ENCODE results near the gene GPNMB.
A peak's percentile ranks its signal among the peaks of the same experiment; 100 is the strongest.

GPNMB gene

GRCh38 chr7:23298885-23299769 lies 52.6 kb downstream of the GPNMB start, which contains the start of gene MALSU1:
Gene MALSU1 (plus strand): TSS chr7:23299339. CDS start chr7:23299353, 14 bp downstream.
- H3K36me3 ChIP-seq (ENCODE audit: insufficient read depth, low read length), result no peaks in the 10 kb centered on the region
- H3K9me3 ChIP-seq (ENCODE audit: insufficient read depth, low read depth, low read length), result no peaks in the 10 kb centered on the region
- no peak for TF ChIP-seq EZH2phosphoT487 (IDR thresholded peaks at IDR 0.05; ENCODE audit: borderline replicate concordance)
- TF ChIP-seq CTCF (conservative IDR thresholded peaks at IDR 0.05; ENCODE audit: low read length), result no peak
- peaks cover 48% of the 10 kb centered on the region for H3K79me2 ChIP-seq (ENCODE audit: insufficient read depth, low read length)
- H3K27me3 ChIP-seq (ENCODE audit: insufficient read depth, low read length, poor library complexity, severe bottlenecking), result peaks cover 42% of the 10 kb centered on the region
- H4K20me1 ChIP-seq (ENCODE audit: insufficient read depth, low read length, poor library complexity, severe bottlenecking), result peaks cover 20% of the 10 kb centered on the region
- H2AFZ ChIP-seq (ENCODE audit: low read length), result peak within 1 kb of the TSS; percentile 94
- no peaks in the 10 kb centered on the region for H3F3A ChIP-seq (ENCODE audit: low read depth)
- peak within 1 kb of the TSS; percentile 86 for H3K9ac ChIP-seq (ENCODE audit: low read depth, low read length, poor library complexity, severe bottlenecking)
- peak within 1 kb of the TSS; percentile 96 for H3K4me2 ChIP-seq (ENCODE audit: low read depth, low read length, poor library complexity, severe bottlenecking)
- H3K4me3 ChIP-seq (ENCODE audit: low read length, poor library complexity, severe bottlenecking), result peak within 1 kb of the TSS; percentile 98
- H3K9me2 ChIP-seq (replicated peaks; ENCODE audit: low read depth, low read length), result no peaks in the 10 kb centered on the region
- H3K4me1 ChIP-seq (ENCODE audit: insufficient read depth, low read length, poor library complexity, severe bottlenecking), result peaks cover 31% of the 10 kb centered on the region

DNA sequence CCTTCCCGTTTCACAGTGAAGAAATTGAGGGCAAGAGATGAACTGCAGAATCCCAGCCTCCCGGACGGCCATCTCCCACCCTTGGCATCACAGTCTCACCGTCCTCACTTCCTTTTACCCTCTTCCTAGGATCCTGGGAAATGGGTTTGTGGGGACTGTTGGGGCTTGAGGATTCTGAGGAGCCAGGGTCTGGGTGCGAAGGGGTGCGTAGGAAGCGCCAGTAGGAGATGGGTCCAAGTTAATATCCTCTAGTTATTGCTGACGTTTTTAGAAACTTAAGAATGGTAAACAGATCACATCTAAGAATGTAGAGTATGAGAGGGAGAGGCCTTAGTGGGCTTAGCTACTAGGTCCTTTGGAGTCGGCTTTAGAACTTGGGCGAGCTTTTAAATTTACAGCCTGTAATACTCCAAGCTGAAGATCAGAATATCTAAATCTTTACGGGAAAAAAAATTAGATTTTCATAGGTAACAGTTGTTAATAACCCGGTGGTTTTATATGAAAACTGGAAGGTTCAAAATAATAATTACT lies 53.3 kb downstream of the GPNMB start:
- peaks cover 27% of the 10 kb centered on the region for H4K20me1 ChIP-seq (ENCODE audit: insufficient read depth, low read length, poor library complexity, severe bottlenecking)
- H3K4me2 ChIP-seq (ENCODE audit: low read depth, low read length, poor library complexity, severe bottlenecking), result peak overlapping the region; percentile 96
- H3F3A ChIP-seq (ENCODE audit: low read depth), result no peaks in the 10 kb centered on the region
- H3K36me3 ChIP-seq (ENCODE audit: insufficient read depth, low read length), result no peaks in the 10 kb centered on the region
- TF ChIP-seq EZH2phosphoT487 (IDR thresholded peaks at IDR 0.05; ENCODE audit: borderline replicate concordance), result no peak
- no peak for TF ChIP-seq CTCF (conservative IDR thresholded peaks at IDR 0.05; ENCODE audit: low read length)
- H3K4me3 ChIP-seq (ENCODE audit: low read length, poor library complexity, severe bottlenecking), result peak overlapping the region; percentile 98
- H3K27me3 ChIP-seq (ENCODE audit: insufficient read depth, low read length, poor library complexity, severe bottlenecking), result peaks cover 35% of the 10 kb centered on the region
- H3K79me2 ChIP-seq (ENCODE audit: insufficient read depth, low read length), result peaks cover 55% of the 10 kb centered on the region
- H3K9me2 ChIP-seq (replicated peaks; ENCODE audit: low read depth, low read length), result no peaks in the 10 kb centered on the region
- no peaks in the 10 kb centered on the region for H3K9me3 ChIP-seq (ENCODE audit: insufficient read depth, low read depth, low read length)
- peaks cover 38% of the 10 kb centered on the region for H3K4me1 ChIP-seq (ENCODE audit: insufficient read depth, low read length, poor library complexity, severe bottlenecking)
- peak overlapping the region; percentile 84 for H2AFZ ChIP-seq (ENCODE audit: low read length)
- H3K9ac ChIP-seq (ENCODE audit: low read depth, low read length, poor library complexity, severe bottlenecking), result peak overlapping the region; percentile 86

DNA sequence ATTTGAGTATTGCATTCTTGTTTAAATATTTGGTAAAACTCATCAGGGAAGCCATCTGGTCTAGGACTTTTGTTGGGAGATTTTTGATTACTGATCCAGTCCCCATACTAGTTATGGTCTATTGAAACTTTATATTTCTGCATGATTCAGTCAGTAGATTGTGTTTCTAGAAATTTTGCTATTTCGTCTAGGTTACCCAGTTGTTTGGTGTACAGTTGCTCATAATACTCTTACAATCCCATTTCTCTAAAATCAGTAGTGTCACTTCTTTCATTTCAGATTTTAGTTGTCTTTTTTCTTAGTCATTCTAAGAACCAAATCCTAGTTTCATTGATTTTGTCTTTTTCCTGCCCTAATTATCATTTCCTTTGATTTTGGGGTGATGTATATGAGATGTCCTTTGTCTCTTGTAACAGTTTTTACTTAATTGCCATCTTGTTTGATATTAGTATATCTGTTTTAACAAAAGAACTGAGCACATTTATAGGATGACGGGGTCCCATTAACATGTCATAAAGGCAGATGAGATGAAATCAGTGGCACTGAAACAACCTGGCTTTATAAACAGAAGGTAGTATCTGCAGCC lies 60.5 kb downstream of the GPNMB start:
- H3K27me3 ChIP-seq (ENCODE audit: insufficient read depth, low read length, poor library complexity, severe bottlenecking), result no peaks in the 10 kb centered on the region
- H3K4me2 ChIP-seq (ENCODE audit: low read depth, low read length, poor library complexity, severe bottlenecking), result peak overlapping the region; percentile 64
- H3K9me3 ChIP-seq (ENCODE audit: insufficient read depth, low read depth, low read length), result no peaks in the 10 kb centered on the region; the same call in 1 of the 2 replicates
- TF ChIP-seq CTCF (conservative IDR thresholded peaks at IDR 0.05; ENCODE audit: low read length), result no peak
- H3K9ac ChIP-seq (ENCODE audit: low read depth, low read length, poor library complexity, severe bottlenecking), result no peak overlapping the region
- no peaks in the 10 kb centered on the region for H3F3A ChIP-seq (ENCODE audit: low read depth)
- H4K20me1 ChIP-seq (ENCODE audit: insufficient read depth, low read length, poor library complexity, severe bottlenecking), result peaks cover 17% of the 10 kb centered on the region
- peaks cover 34% of the 10 kb centered on the region for H3K4me1 ChIP-seq (ENCODE audit: insufficient read depth, low read length, poor library complexity, severe bottlenecking)
- peaks cover 29% of the 10 kb centered on the region for H3K36me3 ChIP-seq (ENCODE audit: insufficient read depth, low read length)
- H3K9me2 ChIP-seq (replicated peaks; ENCODE audit: low read depth, low read length), result no peaks in the 10 kb centered on the region
- H3K4me3 ChIP-seq (ENCODE audit: low read length, poor library complexity, severe bottlenecking), result no peak overlapping the region
- H2AFZ ChIP-seq (ENCODE audit: low read length), result no peak overlapping the region
- peaks cover 58% of the 10 kb centered on the region for H3K79me2 ChIP-seq (ENCODE audit: insufficient read depth, low read length)

All from Loucy (cell line).